Ramos (cell line): ENCODE results near the gene SLC18B1.

Experiments used
- in situ Hi-C: fragments of 300-500 bp; cut with MboI; formaldehyde crosslinking; loops from one replicate; pipeline ENCODE4 v1.14.3; 2022; ENCODE audit warnings: low sequenced_read_pairs; ENCODE audit not compliant: unreplicated experiment

The SLC18B1 gene

GRCh38 chr6:132751306-132751705 lies 47.1 kb downstream of the SLC18B1 start:
- in situ Hi-C loops, result loop anchor here (25.0 kb wide), 2 partner anchors 214 to 464 kb away; partner anchors contain the start of gene TAAR9

GRCh38 chr6:132750455-132751248 lies 47.8 kb downstream of the SLC18B1 start:
- in situ Hi-C loops, result loop anchor here (25.0 kb wide), 2 partner anchors 213 to 463 kb away; partner anchors contain the start of gene TAAR9

- in situ Hi-C loops, result no loop called here
Observed at GRCh38 chr6:132749111-132749510, 49.3 kb downstream of the SLC18B1 start.

- in situ Hi-C loops, result no loop called here
Observed at GRCh38 chr6:132748446-132748845, 50.0 kb downstream of the SLC18B1 start.

- in situ Hi-C loops, result no loop called here
Observed at GRCh38 chr6:132746048-132746447, 52.4 kb downstream of the SLC18B1 start.

- in situ Hi-C loops, result no loop called here
Observed at GRCh38 chr6:132742495-132742894, 55.9 kb downstream of the SLC18B1 start.

- in situ Hi-C loops, result no loop called here
Observed at GRCh38 chr6:132741281-132741680, 57.2 kb downstream of the SLC18B1 start.

- in situ Hi-C loops, result no loop called here
Observed at GRCh38 chr6:132736239-132736638, 62.2 kb downstream of the SLC18B1 start.

- in situ Hi-C loops, result no loop called here
Observed at GRCh38 chr6:132734694-132735236, 63.7 kb downstream of the SLC18B1 start.

GRCh38 chr6:132733814-132734213 lies 64.6 kb downstream of the SLC18B1 start:
- in situ Hi-C loops, result no loop called here

GRCh38 chr6:132733283-132733682 lies 65.2 kb downstream of the SLC18B1 start:
- in situ Hi-C loops, result no loop called here

- in situ Hi-C loops, result no loop called here
Observed at GRCh38 chr6:132731086-132731485, 67.4 kb downstream of the SLC18B1 start.

- in situ Hi-C loops, result no loop called here
Observed at GRCh38 chr6:132730560-132730959, 67.9 kb downstream of the SLC18B1 start.

- in situ Hi-C loops, result no loop called here
Observed at GRCh38 chr6:132728616-132729015, 69.8 kb downstream of the SLC18B1 start.

GRCh38 chr6:132726608-132726975 lies 71.8 kb downstream of the SLC18B1 start:
- in situ Hi-C loops, result no loop called here

- in situ Hi-C loops, result no loop called here
Observed at GRCh38 chr6:132725947-132726607, 72.4 kb downstream of the SLC18B1 start.

- in situ Hi-C loops, result no loop called here
Observed at GRCh38 chr6:132725471-132725870, 73.0 kb downstream of the SLC18B1 start.

- in situ Hi-C loops, result no loop called here
Observed at GRCh38 chr6:132719736-132720448, 78.5 kb downstream of the SLC18B1 start.
